VCaP (cell line): Measurements from ENCODE around the gene CREBBP.

ENCODE experiments used
- H3K27ac ChIP-seq: fragments of 450-650 bp; 2 replicates; pipeline ENCODE4 v1.5.1; 2017
- TF ChIP-seq, protein P1 (sequence below): fragments of 450-650 bp; conservative IDR thresholded peaks from 2 replicates; pipeline ENCODE4 v1.5.1; 2017; ENCODE audit warnings: mild to moderate bottlenecking, moderate library complexity

The CREBBP gene

DNA sequence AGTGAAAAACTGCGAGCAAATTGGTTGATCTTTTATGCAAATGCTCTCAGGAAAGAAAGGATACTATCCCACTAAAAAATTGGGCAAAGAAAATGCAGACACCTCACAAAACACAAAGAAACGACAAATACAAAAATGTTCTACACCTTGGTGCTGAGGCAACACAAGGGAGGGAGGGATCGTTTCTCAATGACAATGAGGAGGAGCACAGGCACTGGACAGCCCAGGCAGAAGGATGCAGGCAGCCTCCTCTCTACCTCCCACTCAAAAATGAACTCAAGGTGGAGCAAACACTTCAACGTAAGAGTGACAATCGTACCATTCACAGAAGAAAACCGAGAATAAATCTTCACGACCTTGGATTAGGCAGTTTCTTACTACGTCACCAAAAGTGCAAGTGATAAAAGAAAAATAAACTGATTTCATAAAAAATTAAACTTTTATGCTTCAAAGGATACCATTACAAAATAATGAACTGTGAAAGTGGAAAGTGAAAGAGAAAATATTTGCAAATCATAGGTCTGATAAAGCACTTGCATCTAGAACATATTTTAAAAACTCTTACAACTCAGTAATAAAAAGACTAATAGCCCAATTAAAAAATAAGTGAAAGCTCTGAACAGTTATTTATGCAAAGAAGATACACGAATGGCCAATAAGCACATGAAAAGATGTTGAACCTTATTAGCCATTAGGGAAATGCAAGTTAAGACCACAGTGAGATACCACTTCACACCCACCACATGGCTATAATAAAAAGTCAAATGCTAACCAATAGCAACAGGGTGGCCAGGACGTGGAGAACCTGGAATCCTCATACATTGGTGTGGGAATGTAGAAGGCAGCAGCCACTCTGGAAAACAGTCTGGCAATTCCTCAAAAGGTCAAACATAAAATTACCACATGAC lies 82.4 kb downstream of the CREBBP start:
- no peak overlapping the region for H3K27ac ChIP-seq
- TF ChIP-seq, protein P1, sequence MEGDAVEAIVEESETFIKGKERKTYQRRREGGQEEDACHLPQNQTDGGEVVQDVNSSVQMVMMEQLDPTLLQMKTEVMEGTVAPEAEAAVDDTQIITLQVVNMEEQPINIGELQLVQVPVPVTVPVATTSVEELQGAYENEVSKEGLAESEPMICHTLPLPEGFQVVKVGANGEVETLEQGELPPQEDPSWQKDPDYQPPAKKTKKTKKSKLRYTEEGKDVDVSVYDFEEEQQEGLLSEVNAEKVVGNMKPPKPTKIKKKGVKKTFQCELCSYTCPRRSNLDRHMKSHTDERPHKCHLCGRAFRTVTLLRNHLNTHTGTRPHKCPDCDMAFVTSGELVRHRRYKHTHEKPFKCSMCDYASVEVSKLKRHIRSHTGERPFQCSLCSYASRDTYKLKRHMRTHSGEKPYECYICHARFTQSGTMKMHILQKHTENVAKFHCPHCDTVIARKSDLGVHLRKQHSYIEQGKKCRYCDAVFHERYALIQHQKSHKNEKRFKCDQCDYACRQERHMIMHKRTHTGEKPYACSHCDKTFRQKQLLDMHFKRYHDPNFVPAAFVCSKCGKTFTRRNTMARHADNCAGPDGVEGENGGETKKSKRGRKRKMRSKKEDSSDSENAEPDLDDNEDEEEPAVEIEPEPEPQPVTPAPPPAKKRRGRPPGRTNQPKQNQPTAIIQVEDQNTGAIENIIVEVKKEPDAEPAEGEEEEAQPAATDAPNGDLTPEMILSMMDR: no peak

DNA sequence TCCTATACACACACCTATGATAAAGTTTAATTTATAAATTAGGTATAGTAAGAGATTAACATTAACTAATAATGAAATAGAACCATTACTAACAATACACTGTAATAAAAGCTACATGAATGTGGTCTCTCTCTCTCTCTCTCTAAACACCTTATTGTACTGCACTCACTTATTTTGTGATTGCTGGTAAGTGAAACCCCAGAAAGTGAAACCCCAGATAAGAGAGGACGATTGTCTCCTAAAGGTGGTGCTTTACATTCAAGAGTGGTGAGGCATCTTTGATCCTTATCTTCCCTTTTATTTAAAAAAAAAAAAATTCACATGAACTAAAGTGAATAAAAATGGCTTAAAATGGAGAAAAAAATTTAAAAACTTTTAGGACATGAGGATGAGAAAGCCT lies 83.0 kb downstream of the CREBBP start:
- H3K27ac ChIP-seq: no peak overlapping the region
- TF ChIP-seq, protein P1: no peak

DNA sequence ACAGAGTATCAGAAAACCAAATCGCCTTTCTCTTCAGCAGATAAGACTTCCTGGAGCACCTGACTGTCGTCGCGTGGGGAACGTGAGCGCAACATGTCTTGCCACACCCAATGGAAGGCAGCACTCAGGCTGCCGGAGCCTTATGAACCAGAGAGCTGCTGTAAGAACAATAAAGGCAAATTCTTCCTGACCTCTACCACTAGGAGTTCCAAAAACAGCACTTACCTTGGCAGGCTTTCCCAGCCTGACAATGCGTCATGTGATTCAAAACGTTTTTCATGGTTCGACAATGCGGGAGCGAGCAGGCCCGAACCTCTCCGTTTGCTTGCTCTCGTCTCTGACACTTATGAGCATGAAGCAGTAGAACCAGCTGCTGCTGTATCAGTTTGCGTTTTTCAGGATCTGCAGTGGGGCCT lies 87.3 kb downstream of the CREBBP start:
- H3K27ac ChIP-seq: no peak overlapping the region

DNA sequence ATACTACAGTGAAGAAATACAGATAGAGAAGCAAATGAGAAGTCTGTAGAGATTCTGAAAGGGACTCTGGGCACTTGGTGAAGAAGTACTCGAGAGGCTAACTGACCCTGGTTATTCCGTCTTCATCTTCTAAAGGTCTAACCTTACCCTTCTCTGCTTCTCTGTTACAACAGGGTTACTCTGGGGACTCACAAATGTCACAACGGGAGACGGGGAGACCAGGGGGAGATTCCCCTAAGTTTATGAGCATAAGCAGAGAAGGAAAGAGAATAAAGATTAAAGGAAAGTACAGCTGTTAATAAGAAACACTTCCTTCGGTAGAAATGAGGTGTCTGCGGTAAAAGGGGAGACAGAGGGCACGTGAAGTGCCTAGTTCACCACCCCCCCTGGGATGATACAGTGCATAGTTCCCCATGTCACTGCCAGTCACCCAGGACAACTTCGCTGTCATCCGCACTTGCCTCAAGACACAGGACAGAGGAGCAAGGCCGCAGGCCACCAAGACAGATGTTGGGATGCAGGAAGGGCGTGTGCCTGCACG lies 88.0 kb downstream of the CREBBP start:
- TF ChIP-seq, protein P1: no peak
- no peak overlapping the region for H3K27ac ChIP-seq

More for the DNA sequence above, 87.3 kb downstream of the CREBBP start:
- TF ChIP-seq, protein P1: no peak

DNA sequence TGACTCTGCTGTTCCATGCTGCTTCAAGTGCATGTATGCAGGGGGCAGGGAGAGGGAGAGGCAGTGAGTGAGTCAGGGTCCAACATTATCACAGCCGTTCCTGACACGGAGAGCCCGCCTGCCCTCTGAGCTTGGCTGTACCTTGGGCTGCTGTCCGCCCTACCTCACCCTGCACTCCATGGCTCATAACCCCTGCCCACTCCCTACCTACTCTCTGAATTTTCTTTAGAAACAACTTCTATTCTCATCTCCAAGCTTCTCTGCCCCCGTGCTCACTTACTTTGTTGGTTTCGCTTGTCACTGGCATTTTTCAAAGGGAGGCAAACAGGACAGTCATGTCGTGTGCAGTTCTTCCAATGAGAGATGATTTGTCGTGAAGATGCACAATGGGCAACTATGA lies 88.8 kb downstream of the CREBBP start:
- TF ChIP-seq, protein P1: no peak
- no peak overlapping the region for H3K27ac ChIP-seq

DNA sequence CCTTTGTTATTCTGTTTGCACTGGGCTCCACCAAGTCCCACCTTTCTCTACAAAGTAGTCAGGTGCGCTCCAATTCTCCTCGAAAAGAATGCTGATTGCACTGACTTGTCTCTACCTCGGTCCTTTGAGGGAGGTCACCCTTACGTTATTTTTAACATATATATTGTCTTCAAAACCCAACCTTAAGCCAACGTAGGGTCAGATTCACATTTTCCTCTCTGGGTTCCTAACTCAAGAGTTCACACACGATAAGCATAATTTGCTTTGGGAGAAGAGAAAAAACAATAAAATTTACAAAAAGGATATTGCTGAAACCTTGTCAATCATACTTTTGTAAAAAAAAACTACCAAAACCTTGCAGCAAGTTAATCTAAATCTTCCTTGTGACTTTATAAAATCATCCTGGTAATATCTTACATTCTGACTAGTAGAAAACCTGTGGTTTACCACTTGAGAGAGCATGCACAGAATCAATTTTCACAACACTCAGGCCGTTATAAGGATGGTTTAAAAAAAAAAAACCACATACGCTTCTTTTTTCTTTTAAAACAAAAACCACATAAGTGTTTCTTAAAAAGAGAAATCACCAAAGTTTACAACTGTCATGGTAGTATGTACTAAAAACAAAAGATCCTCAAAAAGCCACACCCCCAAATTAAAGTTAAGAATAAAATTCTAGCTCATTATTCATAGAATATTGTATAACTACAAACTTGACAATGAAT lies 91.0 kb downstream of the CREBBP start:
- TF ChIP-seq, protein P1: no peak
- no peak overlapping the region for H3K27ac ChIP-seq

DNA sequence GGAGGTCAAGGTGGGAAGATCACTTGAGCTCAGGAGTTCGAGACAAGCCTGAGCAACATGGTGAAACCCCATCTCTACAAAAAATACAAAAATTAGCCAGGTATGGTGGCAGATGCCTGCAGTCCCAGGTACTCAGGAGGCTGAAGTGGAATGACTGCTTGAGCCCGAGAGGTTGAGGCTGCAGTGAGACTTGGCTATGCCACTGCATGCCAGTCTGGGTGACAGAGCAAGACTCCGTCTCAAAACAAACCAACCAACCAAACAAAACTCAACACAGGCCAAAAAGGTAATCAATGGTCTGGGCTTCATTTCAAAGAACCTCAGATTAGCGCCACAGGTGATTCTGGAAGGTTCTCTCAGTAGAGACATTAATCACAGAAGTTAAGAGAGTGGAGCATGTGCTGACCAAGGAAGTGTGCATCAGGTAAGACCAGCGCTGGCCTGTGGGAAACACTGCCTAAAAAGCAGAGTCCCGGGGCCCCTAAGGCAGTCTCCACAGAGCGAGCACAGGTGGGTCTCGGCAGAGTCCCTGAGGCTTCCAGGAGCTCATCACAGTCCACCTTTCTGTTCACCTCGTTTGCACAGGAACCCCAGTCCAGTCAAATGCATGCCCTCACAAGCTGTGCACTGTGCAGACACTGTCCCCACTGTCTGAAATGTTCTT lies 91.7 kb downstream of the CREBBP start:
- no peak overlapping the region for H3K27ac ChIP-seq
- TF ChIP-seq, protein P1: no peak
